HCT116 (cell line): ENCODE results near the gene CD8B2.

Source experiments
- CTCF ChIP-seq, 3 experiments: fragments of 200-600 bp in 1 of 3; sonication (generic) in 1 of 3; IDR thresholded peaks in 2 of 3; conservative IDR thresholded peaks in 1 of 3; 2 replicates each; pipeline ENCODE4 v1.5.1; 2012 to 2017; ENCODE audit warnings: low read depth in 2 of 3, low read length in 2 of 3, antibody characterized with exemption in 1 of 3, borderline replicate concordance in 1 of 3, control low read depth in 1 of 3, mild to moderate bottlenecking in 1 of 3, mixed read lengths in 1 of 3, mixed run types in 1 of 3, moderate library complexity in 1 of 3; ENCODE audit not compliant: insufficient read depth in 1 of 3
- EZH2 ChIP-seq: fragments of 200-600 bp; sonication (generic); IDR thresholded peaks from 2 replicates; pipeline ENCODE4 v1.6.1; 2017; ENCODE audit warnings: antibody characterized with exemption, mixed run types
- EZH2phosphoT487 ChIP-seq: fragments of 200-600 bp; IDR thresholded peaks from 2 replicates; pipeline ENCODE4 v1.6.1; 2018; ENCODE audit warnings: antibody characterized with exemption, borderline replicate concordance
- ZNF274 ChIP-seq: fragments of 200-500 bp; sonication (Bioruptor generic); IDR thresholded peaks from 2 replicates; pipeline ENCODE4 v1.6.1; 2014; ENCODE audit warnings: mild to moderate bottlenecking, low read depth, low read length, inconsistent platforms

- no peak for TF ChIP-seq CTCF (IDR thresholded peaks at IDR 0.05 in 2 of 3, conservative IDR thresholded peaks at IDR 0.05 in 1 of 3; ENCODE audit: borderline replicate concordance in 1 of 3, insufficient read depth in 1 of 3, low read depth in 2 of 3, low read length in 2 of 3)
- no peak for TF ChIP-seq ZNF274
- TF ChIP-seq EZH2phosphoT487, result no peak
- no peak for TF ChIP-seq EZH2
Observed at GRCh38 chr2:106517329-106517728, 30.2 kb downstream of the CD8B2 start.
